Fibroblast of skin of back (primary cell): ENCODE measurements around the gene ZNRF1.

Experiments used
- DNase-seq: peaks from one replicate; pipeline ENCODE4 v3.0.0-alpha.2; 2013

The ZNRF1 gene

DNA sequence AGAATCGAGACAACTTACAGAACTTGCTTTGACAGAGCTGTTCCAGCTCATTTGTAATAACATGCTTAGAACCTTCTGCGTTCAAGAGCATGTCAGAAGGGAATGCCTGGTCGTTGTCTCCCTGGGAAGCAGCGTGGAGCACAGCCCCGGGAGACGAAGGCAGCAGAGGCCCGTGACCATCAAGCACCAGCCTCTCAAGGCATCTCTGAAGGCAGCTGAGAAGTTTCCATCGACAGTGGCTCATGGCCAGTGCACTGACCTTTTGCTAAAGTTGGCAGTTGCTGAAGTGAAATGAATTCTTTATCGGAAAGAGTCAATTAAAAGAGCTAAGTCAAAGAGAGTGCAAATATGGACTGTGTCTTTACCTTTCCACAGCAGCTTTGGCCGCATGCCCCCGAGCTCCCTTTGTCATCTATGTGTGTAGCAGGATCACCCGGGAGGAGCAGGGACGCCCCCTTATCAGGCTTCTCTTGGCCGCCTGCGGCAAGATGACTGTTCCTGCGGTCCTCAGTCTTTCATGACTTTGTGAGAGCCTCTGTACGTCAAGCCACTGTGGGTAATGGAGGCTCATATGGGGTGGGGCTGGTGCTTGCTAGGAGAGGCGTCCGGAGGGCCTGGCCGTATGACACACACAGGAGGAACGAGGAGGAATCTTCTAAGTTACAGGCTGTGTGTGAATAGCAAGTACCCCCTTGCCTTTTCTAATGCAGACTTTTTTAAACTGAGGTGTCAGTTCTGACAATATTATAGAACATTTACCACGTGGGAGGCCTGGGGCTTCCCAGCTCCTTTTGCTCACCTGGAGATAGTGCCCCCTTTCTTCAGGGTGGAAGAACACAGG is 63.5 kb downstream of the ZNRF1 start:
- DNase-seq, result no peak

DNA sequence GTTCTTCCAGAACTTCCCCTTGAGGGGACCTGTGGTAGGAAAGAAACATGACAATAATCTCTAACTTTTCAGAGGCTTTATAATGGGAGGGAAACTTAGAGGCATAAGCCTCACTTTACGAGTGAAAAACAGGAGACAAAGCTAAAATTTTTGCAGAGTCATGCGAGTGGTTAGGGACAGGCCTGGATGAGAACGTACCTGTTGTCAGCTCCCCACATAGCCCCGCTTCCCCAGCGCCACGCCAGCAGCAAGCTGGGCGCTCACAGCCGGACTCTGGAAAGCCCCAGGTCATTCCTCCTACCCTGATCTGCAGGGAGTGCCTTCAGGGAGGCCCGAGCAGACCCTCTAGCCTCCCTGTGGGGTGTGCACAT is 64.1 kb downstream of the ZNRF1 start:
- no peak for DNase-seq

DNA sequence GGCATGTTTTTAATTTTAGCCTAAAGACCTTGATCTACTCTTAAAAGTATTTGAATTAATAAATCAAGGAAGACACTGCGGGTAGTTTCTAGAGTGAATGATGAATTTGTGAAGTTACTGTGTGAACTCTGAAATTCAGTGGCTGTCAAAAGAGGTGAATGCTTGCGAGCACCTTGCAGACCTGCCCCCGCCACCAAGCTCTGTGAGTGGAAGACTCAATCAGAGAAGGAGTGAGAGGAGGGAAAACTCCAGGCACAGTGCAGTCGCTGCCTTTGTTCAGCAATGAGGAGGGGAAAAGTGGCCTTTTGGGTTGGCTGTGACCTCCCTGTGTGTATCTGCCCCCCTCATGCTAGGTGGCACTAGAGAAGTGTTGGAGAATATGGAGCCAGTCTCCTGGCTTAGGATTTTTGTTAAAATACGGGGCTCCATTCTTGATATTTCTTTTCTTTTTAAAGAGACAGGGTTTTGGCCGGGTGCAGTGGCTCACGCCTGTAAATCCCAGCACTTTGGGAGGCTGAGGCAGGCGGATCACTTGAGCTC is 64.8 kb downstream of the ZNRF1 start:
- no peak for DNase-seq

DNA sequence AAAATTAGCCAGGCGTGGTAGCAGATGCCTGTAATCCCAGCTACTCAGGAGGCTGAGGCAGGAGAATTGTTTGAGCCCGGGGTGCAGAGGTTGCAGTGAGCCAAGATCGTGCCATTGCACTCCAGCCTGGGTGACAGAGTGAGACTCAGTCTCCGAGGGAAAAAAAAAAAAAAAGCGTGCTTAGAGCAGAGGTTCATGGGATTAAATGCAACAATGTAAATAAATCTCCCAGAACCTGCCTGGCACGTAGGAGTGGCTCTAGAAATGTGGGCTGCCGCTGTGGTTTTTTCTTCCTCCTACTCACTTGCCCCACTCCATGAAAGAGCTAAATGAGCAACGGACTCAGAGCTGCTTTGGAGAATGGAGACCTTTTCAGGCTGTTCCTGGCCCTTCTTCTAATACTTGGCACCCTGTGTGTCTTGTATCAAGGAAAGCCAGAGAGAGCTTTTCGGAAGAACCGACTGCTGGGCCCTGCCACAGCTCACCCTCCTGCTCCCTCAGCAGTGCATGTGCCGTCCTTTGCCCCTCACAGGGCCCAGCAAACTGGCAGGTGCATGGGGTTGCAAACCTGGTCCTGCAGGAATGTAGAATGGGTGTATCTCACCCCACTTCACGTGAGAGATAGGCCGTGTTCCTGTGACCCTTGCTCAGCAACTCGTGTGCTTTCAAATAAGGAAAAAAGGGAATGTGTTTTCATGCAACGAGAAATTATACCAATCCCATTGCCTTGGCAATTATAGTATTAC is 65.8 kb downstream of the ZNRF1 start:
- DNase-seq, result no peak

DNA sequence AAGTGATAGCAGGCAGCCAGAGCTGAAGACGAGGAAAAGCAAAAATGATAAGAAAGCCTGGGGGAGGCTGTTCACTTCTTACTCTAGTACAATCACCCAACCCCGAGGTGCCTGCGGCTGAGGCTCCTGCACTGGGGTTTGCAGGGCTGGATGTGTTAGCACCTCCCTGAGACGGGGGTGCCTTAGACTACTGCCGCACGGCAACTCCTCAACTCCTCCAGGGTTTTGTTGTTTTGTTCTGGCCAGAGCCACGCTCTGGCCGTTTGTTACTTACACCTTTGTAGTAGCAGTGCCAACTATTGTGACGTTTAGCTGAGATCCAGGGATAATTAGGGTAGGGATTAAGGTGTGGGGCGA is 66.3 kb downstream of the ZNRF1 start:
- DNase-seq, result no peak

DNA sequence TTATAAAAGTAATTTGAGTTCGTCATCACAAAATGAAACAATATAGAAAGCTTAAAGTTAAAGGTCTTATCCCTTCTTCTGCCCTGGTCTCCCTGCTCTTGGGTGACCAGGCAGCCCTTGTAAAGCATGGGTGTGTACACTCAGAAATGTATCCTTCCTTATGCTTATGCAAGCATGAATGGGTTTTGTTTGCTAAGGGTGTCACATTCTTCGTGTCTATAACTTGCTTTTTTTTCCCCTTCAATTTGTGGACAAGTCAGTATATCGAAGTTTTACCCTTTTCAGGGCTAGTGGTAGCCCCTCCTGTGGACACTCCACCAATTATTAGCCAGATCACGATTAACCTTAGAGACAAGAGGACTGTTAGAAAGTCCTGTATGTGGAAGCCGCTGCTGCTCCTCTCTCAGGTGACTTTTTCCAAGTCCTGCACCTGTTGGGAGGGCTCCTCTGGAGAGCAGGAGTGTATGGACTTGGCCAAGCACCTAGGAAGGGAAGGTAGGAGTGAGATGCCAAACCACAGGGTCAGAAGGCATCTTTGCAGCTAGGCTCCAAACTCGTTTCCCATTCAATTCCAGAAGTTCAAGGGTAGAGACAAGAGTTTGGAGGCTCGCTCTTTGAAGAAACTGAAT is 66.8 kb downstream of the ZNRF1 start:
- DNase-seq, result no peak

DNA sequence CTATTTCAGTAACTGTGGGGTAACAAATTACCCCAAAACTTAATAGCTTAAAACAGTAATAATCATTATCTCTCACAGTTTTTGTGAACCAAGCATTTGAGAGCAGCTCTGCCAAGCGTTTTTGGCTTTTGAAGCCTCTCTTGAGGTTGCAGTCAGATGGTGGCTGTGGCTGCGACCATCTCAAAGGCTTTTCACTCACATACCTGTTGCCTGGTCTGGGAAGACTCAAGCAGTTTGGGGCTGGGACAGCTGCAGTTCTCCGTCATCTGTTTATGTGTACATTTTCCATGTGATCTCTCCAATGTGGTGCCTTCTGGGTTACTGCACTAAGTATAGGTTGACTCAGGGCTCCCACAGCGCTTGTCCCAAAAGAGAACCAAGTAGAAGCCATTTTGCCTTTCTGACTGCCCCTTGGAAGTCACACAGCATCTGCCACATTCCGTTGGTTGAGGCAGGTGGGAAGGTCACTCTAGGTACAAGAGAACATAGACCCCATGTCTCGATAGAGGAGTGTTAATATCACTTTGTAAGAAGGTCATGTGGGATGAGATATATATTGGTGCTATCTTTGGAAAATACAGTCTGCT is 68.1 kb downstream of the ZNRF1 start:
- no peak for DNase-seq

DNA sequence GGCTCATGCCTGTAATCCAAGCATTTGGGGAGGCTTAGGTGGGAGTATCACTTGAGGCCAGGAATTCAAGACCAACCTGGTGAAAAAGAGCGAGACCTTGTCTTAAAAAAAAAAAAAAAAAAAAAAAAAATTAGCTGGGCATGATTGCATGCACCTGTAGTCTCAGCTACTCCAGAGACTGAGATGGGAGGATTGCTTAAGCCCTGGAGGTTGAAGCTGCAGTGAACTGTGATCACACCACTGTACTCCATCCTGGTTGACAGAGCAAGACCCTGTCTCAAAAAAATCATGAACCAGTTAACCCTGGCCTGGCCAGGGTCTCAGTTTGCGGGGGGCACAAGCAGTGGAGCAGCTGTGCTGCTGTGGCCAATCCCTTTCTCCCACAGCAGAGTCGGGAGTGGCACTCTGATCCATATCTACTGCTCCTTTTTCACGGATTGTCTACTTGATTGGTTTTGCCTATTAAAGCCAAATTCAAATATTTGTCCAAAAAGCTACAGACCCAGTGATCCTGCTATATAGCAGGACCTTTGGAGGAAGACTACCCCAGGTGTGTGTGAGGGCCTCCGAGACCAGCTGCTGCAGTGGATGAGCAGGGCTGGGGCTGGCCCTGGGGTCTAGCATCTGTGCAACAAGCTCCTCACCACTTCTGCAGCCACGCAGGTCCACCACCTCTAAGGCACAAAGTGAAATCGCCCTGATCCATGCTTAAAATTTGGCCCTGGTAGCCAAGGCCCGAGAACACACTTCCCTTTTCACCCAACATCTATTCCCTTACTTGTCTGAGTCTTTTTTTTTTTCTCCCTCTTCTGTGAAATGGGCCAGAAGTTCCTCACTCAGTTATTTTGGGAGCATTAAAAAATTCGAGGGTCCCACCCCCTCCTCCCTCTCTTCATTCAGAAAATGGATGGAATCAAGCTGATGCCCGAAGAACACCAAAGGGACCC is 69.5 kb downstream of the ZNRF1 start:
- DNase-seq, result no peak

DNA sequence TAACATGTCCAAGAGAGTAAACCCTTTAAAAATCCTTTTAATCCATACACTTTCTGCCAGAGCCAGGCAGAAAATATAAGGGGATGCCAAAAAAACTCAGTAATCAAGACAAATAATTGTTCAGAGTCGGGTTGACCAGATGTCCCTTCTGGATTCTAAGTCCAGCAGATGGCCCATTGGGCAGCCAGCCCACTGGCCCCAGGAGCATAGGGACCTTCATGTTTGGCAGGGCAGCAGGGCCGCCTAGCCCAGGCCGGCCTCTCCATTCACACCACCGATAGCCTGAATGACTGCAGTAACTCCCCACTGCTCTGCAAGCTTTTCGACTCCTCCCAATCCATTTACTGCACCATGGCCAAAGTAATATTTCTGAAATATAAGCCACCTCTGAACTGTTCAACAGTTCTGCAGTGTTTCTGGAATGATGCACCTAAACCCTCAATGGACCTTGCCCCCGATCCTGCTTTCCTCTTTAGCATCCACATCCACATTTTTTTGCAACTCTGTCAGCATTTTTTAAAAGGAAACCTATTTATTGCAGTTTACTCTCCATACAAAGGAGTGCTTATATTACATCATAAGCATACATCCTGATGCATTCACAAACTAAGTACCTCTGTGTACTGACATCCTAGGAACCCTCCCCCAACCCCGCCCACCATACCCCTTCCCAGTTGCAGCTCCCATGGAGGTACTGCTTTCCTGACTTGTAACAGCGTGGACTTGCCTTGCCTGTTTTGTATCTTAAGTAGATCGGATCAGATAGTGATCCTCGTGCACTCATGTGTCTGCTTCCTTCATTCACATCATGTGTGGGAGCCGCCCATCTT is 71.4 kb downstream of the ZNRF1 start:
- DNase-seq, result no peak

DNA sequence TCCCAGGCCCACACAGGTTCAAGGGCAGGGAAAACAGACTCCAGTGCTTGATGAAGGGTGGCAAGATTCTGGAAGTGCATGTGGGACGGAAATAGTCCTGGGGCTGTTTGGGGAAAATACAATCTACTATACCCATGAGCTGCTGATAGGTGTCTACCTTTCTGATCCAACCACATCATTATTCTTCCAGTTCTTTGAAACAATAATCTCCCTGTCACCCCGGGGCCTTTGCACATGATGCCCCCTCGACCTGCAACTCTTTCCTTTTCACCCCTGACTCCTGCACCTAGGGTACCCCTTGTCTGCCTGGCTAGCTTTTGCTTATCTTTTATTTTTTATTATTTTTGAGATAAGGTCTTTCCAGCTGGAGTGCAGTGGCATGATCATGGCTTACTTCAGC is 72.8 kb downstream of the ZNRF1 start:
- no peak for DNase-seq

DNA sequence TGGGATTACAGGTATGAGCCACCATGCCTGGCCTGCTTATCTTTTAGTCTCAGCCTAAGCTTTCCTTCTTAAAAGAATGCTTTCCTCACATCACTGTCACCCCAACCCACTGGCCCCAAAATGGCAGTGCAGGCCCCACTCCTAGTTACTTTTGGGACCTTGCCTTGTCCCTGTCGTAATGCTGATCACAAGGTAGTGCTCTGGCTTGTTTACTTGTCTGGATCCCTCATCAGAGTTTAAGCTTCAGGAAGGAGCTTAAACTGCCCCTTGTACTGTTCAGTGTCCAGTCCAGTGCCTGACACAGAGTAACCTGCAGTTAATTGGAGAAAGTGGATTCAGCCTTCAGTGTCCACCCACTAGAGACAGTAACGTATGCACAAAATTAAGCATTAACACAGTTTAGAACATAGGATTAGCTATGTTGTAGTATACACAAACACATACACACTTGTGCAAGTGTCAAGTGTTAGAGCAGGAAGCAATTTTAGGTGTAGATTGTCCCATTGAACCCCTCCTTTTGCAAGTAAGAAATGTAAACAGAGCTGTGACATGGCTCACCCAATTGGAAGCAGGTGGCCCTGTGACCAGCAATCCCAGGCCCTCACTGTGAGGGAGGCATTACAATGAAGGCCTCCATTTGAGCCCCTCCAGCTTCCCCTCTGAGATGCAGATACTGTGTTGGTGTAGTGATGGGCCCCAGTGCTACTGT is 73.6 kb downstream of the ZNRF1 start:
- DNase-seq, result no peak

DNA sequence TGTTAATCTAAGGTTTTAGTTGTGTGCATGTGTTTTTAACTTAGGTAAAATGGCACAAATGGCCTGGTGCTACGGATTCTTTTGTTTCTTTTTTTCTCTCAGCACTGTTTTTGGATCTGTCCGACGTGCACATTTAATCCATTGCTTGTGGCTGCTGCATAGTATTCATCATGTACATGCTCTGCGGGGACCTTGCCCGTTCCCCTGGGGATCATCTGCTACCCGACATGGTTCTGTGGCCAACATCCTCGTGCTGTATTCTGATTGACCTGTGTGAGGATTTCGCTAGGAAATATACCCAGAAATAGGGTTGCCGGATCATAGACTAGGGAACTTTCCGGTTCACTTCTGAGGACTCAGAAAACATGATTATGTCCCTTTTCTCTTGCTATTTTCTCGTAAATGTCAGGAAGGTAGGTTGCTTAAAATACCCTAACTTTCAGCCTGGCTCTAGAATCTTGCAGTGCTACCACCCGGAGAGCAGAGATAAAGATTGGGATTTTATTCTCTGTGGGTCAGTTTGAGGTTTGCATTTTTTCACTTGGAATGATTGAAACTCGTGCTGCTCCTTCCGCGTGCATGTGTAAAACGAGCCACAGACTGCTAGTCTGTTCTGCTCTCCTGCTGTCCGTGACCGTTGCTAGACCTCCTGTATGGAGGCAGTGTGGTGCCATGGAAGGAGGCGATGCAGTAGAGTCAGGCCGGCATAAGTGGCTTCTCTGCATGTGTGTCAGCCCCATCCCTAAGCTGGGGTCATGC is 74.9 kb downstream of the ZNRF1 start:
- peak; percentile 47 for DNase-seq

DNA sequence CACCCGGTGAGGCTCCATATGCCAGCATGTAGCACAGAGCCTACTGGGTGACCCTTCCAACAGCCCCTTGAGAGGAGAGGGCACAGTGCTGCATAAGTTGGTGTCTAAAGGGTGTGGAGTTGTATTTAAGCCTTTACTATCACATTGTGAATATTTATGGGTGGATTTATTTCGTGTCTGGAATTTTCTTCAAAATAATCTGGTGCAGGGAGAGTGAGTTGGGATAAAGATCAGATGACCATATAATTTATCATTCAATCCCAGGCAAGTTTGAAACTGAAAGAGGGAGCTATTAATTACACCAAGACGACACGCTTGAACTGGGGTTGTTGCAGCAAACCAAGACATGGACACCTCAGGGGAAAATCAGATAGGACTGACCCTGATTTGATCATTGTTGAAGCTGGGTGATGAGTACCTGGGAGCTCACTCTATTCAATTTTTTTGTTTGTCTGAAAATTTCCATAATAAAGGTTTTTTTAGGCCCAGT is 75.5 kb downstream of the ZNRF1 start:
- no peak for DNase-seq

DNA sequence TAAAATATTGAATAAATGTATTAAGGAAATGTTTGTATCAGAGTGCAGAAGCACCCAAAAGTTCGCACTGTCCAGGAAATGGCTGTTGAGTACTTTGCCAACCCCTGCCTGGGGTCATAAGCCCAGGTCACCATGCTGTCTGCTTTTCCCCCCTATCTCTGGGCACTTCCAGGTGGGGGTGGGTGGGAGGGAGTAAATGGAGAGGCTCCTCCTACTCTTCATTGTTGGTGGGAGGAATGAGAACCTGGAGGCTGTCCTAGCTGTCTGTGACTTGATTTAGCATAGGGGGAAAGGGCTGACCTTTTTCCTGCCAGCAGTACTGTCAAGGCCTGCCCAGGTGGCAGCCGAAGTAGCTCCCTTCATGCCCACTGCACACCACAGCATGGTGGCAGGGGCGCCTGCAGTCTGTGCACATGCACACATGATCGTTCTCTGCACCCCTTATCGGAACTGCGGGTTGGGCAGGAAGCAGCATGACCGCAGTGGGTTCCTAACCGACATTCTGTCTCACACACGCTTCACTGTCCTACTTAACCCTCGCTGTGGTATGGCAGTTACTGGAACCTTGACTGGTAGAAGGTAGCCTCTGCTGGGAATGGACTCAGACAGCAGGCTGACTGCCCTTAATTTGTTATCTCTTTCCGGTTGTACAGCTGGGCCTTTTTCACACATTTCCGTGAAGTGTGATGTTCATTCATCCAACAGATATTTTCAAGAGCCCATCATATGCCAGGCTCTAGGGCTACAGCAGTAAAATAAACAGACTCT is 76.3 kb downstream of the ZNRF1 start:
- DNase-seq, result no peak

DNA sequence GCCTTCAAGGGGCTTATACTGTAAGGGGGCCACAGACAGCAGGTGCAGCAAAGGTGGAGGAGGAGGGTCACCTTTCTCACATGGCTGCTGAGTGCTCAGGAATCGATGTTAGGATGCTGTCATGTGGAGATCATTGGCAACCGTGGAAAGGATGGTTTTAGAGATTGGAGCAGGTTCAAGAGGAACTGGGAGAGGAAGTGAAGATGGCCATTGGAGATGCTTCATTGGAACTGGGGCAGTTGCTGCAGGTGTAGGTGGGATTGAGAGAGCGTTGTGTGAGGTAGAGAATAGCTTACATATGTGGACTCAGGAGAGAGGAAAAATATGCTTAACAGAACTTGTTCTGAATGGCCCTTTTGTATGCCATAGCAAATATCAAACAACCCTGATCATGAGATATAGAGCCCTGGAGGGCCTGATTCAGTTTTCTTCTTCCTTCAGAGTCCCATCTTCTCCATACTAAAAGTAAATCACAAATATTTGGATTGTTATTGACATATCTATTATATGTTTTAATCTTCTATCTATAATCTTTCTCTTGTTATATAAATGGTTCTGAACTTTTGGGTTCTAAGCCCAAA is 77.0 kb downstream of the ZNRF1 start:
- DNase-seq, result no peak

DNA sequence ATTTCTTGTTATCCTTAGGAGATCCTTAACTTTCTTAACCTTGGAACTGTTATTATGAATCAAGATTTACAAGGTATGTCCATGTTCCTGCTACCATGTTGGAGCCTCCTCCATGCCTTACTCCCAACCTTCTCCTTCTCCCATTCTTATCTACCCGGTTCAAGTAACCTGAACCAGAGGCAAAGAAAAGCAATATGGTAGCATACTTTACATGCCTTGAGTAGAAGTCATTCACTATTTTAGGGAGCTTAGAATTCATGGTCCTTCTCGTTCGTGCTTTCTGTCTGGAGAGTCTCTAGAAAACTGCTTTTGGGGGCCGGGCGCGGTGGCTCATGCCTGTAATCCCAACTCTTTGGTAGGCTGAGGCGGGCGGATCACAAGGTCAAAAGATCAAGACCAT is 80.1 kb downstream of the ZNRF1 start:
- DNase-seq, result peak; percentile 41

DNA sequence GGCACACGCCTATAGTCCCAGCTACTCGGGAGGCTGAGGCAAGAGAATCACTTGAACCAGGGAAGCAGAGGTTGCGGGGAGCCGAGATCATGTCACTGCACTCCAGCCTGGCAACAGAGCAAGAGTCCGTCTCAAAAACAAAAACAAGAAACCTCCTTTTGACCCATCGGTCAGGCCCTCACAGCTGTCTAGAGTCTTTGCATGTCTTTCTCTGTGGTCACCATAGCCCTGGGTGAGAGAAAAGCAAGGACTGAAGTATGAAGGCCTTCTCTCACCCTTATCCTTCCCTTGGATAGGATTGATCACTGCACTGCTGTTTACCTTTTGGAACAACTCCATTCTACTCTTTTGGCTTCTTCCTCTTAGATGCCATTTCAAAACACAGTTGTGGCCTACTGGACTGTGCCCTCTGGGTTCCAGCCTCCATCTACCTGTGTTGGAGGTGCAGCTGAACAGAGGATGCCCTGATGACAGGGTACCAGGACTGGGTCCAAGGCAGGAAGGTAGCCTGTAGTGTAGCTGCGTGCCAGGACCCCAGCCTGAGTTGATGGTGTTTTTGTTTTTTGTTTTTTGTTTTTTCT is 80.6 kb downstream of the ZNRF1 start:
- DNase-seq, result no peak
